ENCODE measurements around the gene IDI2. TPM values are rescaled to one million over a fixed set of nuclear protein-coding genes. Genes with fewer than 3 reads are reported as not detected.

Gene IDI2
- polyA plus RNA-seq, 1 donor (not counting 4 experiments of a cell fraction or from before 2014, with no cell fraction given), result not detected

GRCh38 chr10:985361-985760, 40.3 kb downstream of the IDI2 start:
- no peak for TF ChIP-seq EZH2 (IDR thresholded peaks at IDR 0.05; ENCODE audit: low read length)
- no peak for TF ChIP-seq CTCF (optimal IDR thresholded peaks at IDR 0.05 in 1 of 3, IDR thresholded peaks at IDR 0.05 in 1 of 3, conservative IDR thresholded peaks at IDR 0.05 in 1 of 3; ENCODE audit: extremely low read depth in 1 of 3, insufficient read depth in 2 of 3, low read length in 3 of 3)
- peaks cover 5% of the 10 kb centered on the region for H3K9me3 ChIP-seq (ENCODE audit: control insufficient read depth, low read depth, low read length)
- no peak overlapping the region for H3K4me3 ChIP-seq (ENCODE audit: control insufficient read depth in 2 of 3, extremely low read depth in 1 of 3, insufficient read depth in 2 of 3, low read depth in 1 of 3, low read length in 3 of 3)
- peaks cover 6% of the 10 kb centered on the region for H4K20me1 ChIP-seq (ENCODE audit: control insufficient read depth, extremely low read depth, insufficient read depth, low read length)
- peaks cover 27% of the 10 kb centered on the region for H3K79me2 ChIP-seq (ENCODE audit: control insufficient read depth, insufficient read depth, low read length)
- H3K27me3 ChIP-seq (ENCODE audit: control insufficient read depth, extremely low read depth, insufficient read depth, low read length), result no peaks in the 10 kb centered on the region
- dilution Hi-C loops (cut with MboI; ENCODE audit: extremely low pct_ligation_motif_present, low sequenced_read_pairs), result no loop called here
- DNase-seq (ENCODE audit: low read depth, low spot score) (no peak), FAIRE-seq (no peak)
- no peak overlapping the region for H3K9ac ChIP-seq (ENCODE audit: control insufficient read depth, extremely low read depth, insufficient read depth, low read length)
- peaks cover 0 to 6% of the 10 kb centered on the region in 2 experiments for H3K36me3 ChIP-seq (ENCODE audit: control insufficient read depth in 2 of 2, extremely low read depth in 1 of 2, insufficient read depth in 2 of 2, low read length in 2 of 2)
- peaks cover 38% of the 10 kb centered on the region for H3K4me1 ChIP-seq (ENCODE audit: control insufficient read depth, extremely low read depth, insufficient read depth, low read length)
- peak overlapping the region; percentile 8 for H3K4me2 ChIP-seq (ENCODE audit: control insufficient read depth, extremely low read depth, insufficient read depth, low read depth, low read length)
- H3K9me1 ChIP-seq (ENCODE audit: control insufficient read depth, extremely low read depth, insufficient read depth, low read length), result no peaks in the 10 kb centered on the region
- no peak overlapping the region for H2AFZ ChIP-seq (ENCODE audit: control insufficient read depth, low read length)
- no peak overlapping the region for H3K27ac ChIP-seq (ENCODE audit: control insufficient read depth, insufficient read depth, low read length)

- TF ChIP-seq CTCF (optimal IDR thresholded peaks at IDR 0.05 in 1 of 3, IDR thresholded peaks at IDR 0.05 in 1 of 3, conservative IDR thresholded peaks at IDR 0.05 in 1 of 3; ENCODE audit: extremely low read depth in 1 of 3, insufficient read depth in 2 of 3, low read length in 3 of 3) (no peak), EZH2 (IDR thresholded peaks at IDR 0.05; ENCODE audit: low read length) (no peak)
- dilution Hi-C loops (cut with MboI; ENCODE audit: extremely low pct_ligation_motif_present, low sequenced_read_pairs), result no loop called here
These were observed 41.5 kb downstream of the IDI2 start for GRCh38 chr10:983971-984655.

More at GRCh38 chr10:983971-984655, 41.5 kb downstream of the IDI2 start:
- Histone ChIP-seq H3K27ac (ENCODE audit: control insufficient read depth, insufficient read depth, low read length) (no peak overlapping the region), H3K4me3 (ENCODE audit: control insufficient read depth in 2 of 3, extremely low read depth in 1 of 3, insufficient read depth in 2 of 3, low read depth in 1 of 3, low read length in 3 of 3) (no peak overlapping the region), H2AFZ (ENCODE audit: control insufficient read depth, low read length) (no peak overlapping the region), H3K9ac (ENCODE audit: control insufficient read depth, extremely low read depth, insufficient read depth, low read length) (no peak overlapping the region), H3K4me1 (ENCODE audit: control insufficient read depth, extremely low read depth, insufficient read depth, low read length) (peaks cover 26% of the 10 kb centered on the region), H3K79me2 (ENCODE audit: control insufficient read depth, insufficient read depth, low read length) (peaks cover 14% of the 10 kb centered on the region), H4K20me1 (ENCODE audit: control insufficient read depth, extremely low read depth, insufficient read depth, low read length) (no peaks in the 10 kb centered on the region), H3K4me2 (ENCODE audit: control insufficient read depth, extremely low read depth, insufficient read depth, low read depth, low read length) (no peak overlapping the region), H3K9me1 (ENCODE audit: control insufficient read depth, extremely low read depth, insufficient read depth, low read length) (no peaks in the 10 kb centered on the region), H3K27me3 (ENCODE audit: control insufficient read depth, extremely low read depth, insufficient read depth, low read length) (no peaks in the 10 kb centered on the region), H3K9me3 (ENCODE audit: control insufficient read depth, low read depth, low read length) (peaks cover 12% of the 10 kb centered on the region), H3K36me3 (ENCODE audit: control insufficient read depth in 2 of 2, extremely low read depth in 1 of 2, insufficient read depth in 2 of 2, low read length in 2 of 2) (no peaks in the 10 kb centered on the region)
- FAIRE-seq (peak; percentile 72), DNase-seq (ENCODE audit: low read depth, low spot score) (no peak)
